ENCODE measurements around the gene UNCX.
"Not testable (repeated sequence)": the region's sequence is repeated elsewhere in the genome, so short reads cannot be mapped to it uniquely, and the experiment has no call there.

UNCX gene

DNA sequence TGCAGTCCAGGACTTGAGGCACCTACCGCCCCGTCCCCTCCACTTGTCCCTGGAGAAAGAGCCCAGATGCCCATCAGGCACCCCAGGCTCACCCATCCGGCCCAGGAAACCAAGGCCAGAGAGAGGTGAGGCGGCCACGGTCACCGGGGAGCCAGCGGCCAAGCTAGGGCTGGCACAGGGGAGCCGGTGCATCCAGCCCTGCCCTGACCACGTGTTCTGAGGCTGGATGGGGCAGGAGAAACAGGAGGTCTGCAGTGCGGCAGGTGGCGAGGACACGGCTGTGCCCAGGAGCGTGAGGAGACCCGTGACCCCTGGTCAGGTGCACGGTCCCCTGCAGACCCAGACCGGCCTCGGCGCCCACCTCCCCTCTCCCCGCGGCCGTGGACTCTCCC is 27.6 kb downstream of the UNCX start:
- no peak for TF ChIP-seq CTCF (IDR thresholded peaks at IDR 0.05; ENCODE audit: control insufficient read depth, insufficient read depth, low read depth, low read length, missing control alignments)
- no peak for DNase-seq (ENCODE audit: low read depth)
- no peak overlapping the region for H3K4me3 ChIP-seq (ENCODE audit: control insufficient read depth, low read depth, low read length)

DNA sequence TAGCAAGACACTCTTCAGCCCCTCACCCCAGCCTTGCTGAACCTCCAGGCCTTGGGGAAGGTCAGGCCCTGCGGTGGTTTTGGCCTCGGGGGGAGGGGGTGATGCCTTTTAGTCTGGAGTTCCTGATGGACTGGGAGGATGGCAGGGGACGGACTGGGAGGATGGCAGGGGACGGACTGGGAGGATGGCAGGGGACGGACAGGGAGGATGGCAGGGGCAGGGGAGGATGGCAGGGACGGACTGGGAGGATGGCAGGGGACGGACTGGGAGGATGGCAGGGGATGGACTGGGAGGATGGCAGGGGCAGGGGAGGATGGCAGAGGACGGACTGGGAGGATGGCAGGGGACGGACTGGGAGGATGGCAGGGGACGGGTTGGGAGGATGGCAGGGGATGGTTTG is 28.4 kb downstream of the UNCX start:
- DNase-seq (ENCODE audit: low read depth); H3K4me3 ChIP-seq (ENCODE audit: control insufficient read depth, low read depth, low read length): not testable (repeated sequence)

DNA sequence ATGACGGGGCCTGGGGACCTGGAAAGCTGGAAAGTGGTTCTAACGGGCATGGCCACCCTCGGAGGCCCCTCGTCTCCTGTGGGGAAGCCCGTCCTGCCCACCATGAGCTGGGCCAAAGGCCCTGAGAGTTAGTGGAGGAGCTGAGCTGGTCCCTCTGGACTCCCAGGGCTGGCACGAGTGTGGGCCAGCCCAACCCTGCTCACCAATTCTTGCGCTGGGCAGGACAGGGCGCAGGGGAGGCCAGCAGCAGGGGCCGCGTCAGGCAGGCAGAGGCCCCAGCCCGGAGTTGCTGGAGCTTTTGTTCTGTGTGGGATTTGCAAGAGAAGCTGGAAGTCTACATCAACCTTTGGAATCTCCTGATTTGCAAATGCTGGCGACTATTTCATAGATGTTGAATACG is 29.8 kb downstream of the UNCX start:
- DNase-seq (ENCODE audit: low read depth): no peak

DNA sequence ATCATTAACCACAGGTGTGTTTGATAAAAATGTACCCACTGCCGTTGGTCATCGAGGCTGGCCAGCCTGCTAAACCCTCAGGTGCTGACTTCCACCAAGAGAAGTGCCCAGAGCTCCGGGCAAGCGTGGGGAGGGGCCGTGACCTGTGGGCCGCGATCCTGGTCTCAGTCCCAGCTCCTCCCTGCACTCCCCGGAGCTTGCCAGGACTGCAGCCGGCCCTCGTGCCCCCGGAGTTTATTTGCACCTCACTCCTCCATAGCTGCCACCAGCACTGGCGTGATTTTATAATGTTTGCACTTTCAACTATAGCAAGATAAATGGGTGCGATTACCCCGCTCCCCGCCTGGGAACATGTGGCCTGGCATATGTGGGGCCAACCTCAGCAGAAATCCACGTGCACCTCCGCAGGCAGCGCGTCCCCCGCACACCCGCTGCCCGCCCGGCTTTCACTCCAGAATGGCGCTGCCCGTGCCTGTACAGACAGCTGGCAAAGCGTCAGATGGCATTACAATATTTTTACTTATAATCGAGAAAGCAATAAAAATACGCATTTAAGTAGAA is 30.8 kb downstream of the UNCX start:
- DNase-seq (ENCODE audit: low read depth): no peak
- TF ChIP-seq CTCF (IDR thresholded peaks at IDR 0.05; ENCODE audit: control insufficient read depth, insufficient read depth, low read depth, low read length, missing control alignments): no peak
- H3K4me3 ChIP-seq (ENCODE audit: control insufficient read depth, low read depth, low read length): no peak overlapping the region

More for the DNA sequence above, 29.8 kb downstream of the UNCX start:
- H3K4me3 ChIP-seq (ENCODE audit: control insufficient read depth, low read depth, low read length): no peak overlapping the region
- TF ChIP-seq CTCF (IDR thresholded peaks at IDR 0.05; ENCODE audit: control insufficient read depth, insufficient read depth, low read depth, low read length, missing control alignments): no peak

DNA sequence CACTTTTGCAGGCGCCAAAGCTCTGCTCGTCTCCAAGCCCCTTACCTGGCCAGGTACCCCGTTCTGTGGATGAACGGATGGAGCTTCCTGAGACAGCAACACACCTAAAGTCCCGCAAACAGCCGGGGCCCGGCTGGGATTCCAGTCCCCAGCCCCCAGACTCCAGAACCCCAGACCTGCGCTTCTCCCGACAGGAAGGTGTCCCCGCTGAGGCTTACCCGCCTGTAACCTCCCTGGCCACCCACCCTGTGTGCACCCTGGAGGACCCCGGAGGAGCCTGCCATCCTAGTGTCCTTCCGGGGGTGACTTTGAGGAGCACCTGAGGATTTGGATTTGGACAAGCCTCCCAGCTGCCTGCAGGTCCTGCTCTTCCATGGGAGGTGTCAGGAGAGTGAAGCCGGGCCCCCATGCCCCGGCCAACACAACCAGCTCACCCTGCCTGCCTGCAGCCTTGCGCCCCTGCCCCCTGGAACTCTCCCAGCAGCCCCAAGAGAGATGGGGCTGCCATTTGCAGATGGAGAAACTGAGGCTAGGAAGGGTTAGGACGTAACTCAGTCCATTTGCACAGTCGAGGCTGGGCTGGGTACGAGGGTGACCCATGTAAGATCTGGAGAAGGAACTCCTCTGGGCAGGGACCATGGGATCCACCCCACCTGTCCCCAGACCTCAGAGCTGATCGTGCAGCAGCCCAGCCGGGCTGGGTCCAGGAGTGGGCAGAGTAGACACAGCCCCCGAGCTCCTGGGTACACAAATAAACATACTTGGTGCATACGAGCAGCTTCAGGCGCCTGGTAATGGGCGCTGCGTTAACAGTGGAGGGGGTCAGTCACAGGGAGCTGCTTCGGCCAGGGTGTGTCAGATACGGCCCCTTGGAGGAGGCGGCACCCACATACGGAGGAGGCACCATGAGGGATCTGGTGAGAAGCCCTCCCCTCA is 31.9 kb downstream of the UNCX start:
- H3K4me3 ChIP-seq (ENCODE audit: control insufficient read depth, low read depth, low read length): no peak overlapping the region
- no peak for TF ChIP-seq CTCF (IDR thresholded peaks at IDR 0.05; ENCODE audit: control insufficient read depth, insufficient read depth, low read depth, low read length, missing control alignments)
- DNase-seq (ENCODE audit: low read depth): no peak

- H3K4me3 ChIP-seq (ENCODE audit: control insufficient read depth, low read depth, low read length): no peak overlapping the region
- no peak for TF ChIP-seq CTCF (IDR thresholded peaks at IDR 0.05; ENCODE audit: control insufficient read depth, insufficient read depth, low read depth, low read length, missing control alignments)
- DNase-seq (ENCODE audit: low read depth): no peak
Observed at GRCh38 chr7:1267016-1267900, 34.6 kb downstream of the UNCX start.
